ENCODE results near the gene MYO18B. TPM values are rescaled to one million over a fixed set of nuclear protein-coding genes. Genes with fewer than 3 reads are reported as not detected.

Gene MYO18B
- total and polyA plus RNA-seq, 2 of the 4 experiments (the other 2 are of a cell fraction), result under 0.01 TPM; not detected in 1

GRCh38 chr22:25751174-25751581 is 9.2 kb downstream of the MYO18B start:
- Histone ChIP-seq H2BK20ac (ENCODE audit: low read depth, low read length) (no peak overlapping the region), H3K4me1 (ENCODE audit: control insufficient read depth, insufficient read depth, low read length) (peaks cover 4% of the 10 kb centered on the region), H3K36me3 (ENCODE audit: control insufficient read depth, insufficient read depth, low read length) (no peaks in the 10 kb centered on the region), H3K79me1 (ENCODE audit: low read depth in 1 of 2, low read length in 2 of 2) (no peaks in the 10 kb centered on the region), H3K9me1 (ENCODE audit: insufficient read depth, low read length) (no peaks in the 10 kb centered on the region; the same call in 1 of the 2 replicates), H2AK9ac (replicated peaks; ENCODE audit: low read depth, low read length, poor library complexity) (no peak overlapping the region), H2BK15ac (ENCODE audit: low read depth, low read length) (no peak overlapping the region), H3K56ac (ENCODE audit: extremely low read depth, insufficient read depth, low read length) (no peak overlapping the region), H2AFZ (replicated peaks; ENCODE audit: low read length, poor library complexity) (no peak overlapping the region), H3K4me3 (ENCODE audit: insufficient read depth, low read depth, low read length) (no peak overlapping the region), H3K27me3 (ENCODE audit: control insufficient read depth, insufficient read depth, low read length) (no peaks in the 10 kb centered on the region), H3K14ac (replicated peaks; ENCODE audit: low read depth, low read length) (no peak overlapping the region), H3K9ac (ENCODE audit: low read depth, low read length) (no peak overlapping the region), H3K4ac (ENCODE audit: low read depth, low read length) (no peak overlapping the region), H4K5ac (ENCODE audit: low read depth, low read length) (no peak overlapping the region), H4K8ac (ENCODE audit: low read depth in 2 of 2, low read length in 2 of 2) (no peak overlapping the region), H2BK120ac (ENCODE audit: low read depth, low read length) (no peak overlapping the region), H3K18ac (ENCODE audit: low read depth, low read length) (no peak overlapping the region), H2AK5ac (ENCODE audit: low read depth, low read length) (no peak overlapping the region), H3K27ac (ENCODE audit: insufficient read depth, low read length) (no peak overlapping the region), H3K9me3 (ENCODE audit: control insufficient read depth, insufficient read depth, low read length) (peaks cover 1% of the 10 kb centered on the region; the same call in 1 of the 2 replicates), H4K20me1 (ENCODE audit: insufficient read depth, low read length) (no peaks in the 10 kb centered on the region), H3K4me2 (ENCODE audit: low read depth, low read length) (no peak overlapping the region), H4K91ac (ENCODE audit: insufficient read depth, low read depth, low read length) (no peak overlapping the region), H2BK5ac (ENCODE audit: low read depth, low read length, poor library complexity, severe bottlenecking) (no peak overlapping the region), H3K23ac (ENCODE audit: low read depth, low read length) (no peak overlapping the region)
- ChIA-PET POLR2A (ENCODE audit: unreplicated experiment) (no interaction called here), CTCF (no interaction called here)
- no TSS peak for BruUV-seq (replicated peaks)
- in situ Hi-C loops (cut with MboI; ENCODE audit: low sequenced_read_pairs), result no loop called here
- no peak for DNase-seq
- ATAC-seq (ENCODE audit: low read depth), result no peak
- dilution Hi-C loops (cut with HindIII; ENCODE audit: low sequenced_read_pairs, unreplicated experiment), result no loop called here
- intact Hi-C loops (cut with micrococcal nuclease), result no loop called here
- WGBS, 2 experiments (ENCODE audit: extremely low coverage in 2 of 2, insufficient read length in 1 of 2), result 20% methylated on average over 1 of the region's 4 CpGs; no CpG with 5 or more reads in 1 of the 2 experiments
- no peak for TF ChIP-seq CTCF (conservative IDR thresholded peaks at IDR 0.05; ENCODE audit: low read depth, low read length)
- no peak for TF ChIP-seq MXI1 (IDR thresholded peaks at IDR 0.05; ENCODE audit: borderline replicate concordance, low read depth, low read length)
- TF ChIP-seq POLR2A (IDR thresholded peaks at IDR 0.05; ENCODE audit: low read depth, low read length), result no peak
- TF ChIP-seq ELK1 (IDR thresholded peaks at IDR 0.05; ENCODE audit: borderline replicate concordance, low read depth, low read length), result no peak
- no peak for TF ChIP-seq BHLHE40 (IDR thresholded peaks at IDR 0.05; ENCODE audit: low read depth, low read length)
- TF ChIP-seq RAD21 (IDR thresholded peaks at IDR 0.05; ENCODE audit: low read length), result no peak
- TF ChIP-seq FOS (IDR thresholded peaks at IDR 0.05; ENCODE audit: low read depth, low read length), result no peak
- no peak for TF ChIP-seq USF2 (IDR thresholded peaks at IDR 0.05; ENCODE audit: low read depth, low read length)
- no peak for TF ChIP-seq CEBPB (IDR thresholded peaks at IDR 0.05; ENCODE audit: low read depth, low read length)
- TF ChIP-seq SMC3 (IDR thresholded peaks at IDR 0.05; ENCODE audit: low read depth, low read length), result no peak
- TF ChIP-seq RFX5 (IDR thresholded peaks at IDR 0.05; ENCODE audit: low read depth, low read length), result no peak
- TF ChIP-seq RCOR1 (IDR thresholded peaks at IDR 0.05; ENCODE audit: insufficient replicate concordance, low read length), result no peak
- no peak for TF ChIP-seq NFE2L2 (IDR thresholded peaks at IDR 0.05; ENCODE audit: low read depth, low read length)
- TF ChIP-seq CHD1 (IDR thresholded peaks at IDR 0.05; ENCODE audit: low read depth, low read length), result no peak
- no peak for TF ChIP-seq MAFK (IDR thresholded peaks at IDR 0.05; ENCODE audit: low read depth, low read length)
- no peak for TF ChIP-seq MAZ (IDR thresholded peaks at IDR 0.05; ENCODE audit: borderline replicate concordance, low read depth, low read length)
